ENCODE results near the gene ANK3. TPM values are rescaled to one million over a fixed set of nuclear protein-coding genes. Genes with fewer than 3 reads are reported as not detected.

ANK3 gene
- total RNA-seq, 4 donors from 2014 or later: 125 to 171 (median 149) TPM

GRCh38 chr10:60290558-60290957 lies 99.1 kb downstream of the ANK3 start:
- intact Hi-C loops (cut with DNase I; ENCODE audit: low total_unique reads) (no loop called here), in situ Hi-C loops (cut with MboI; ENCODE audit: low sequenced_read_pairs in 4 of 4) (no loop called here)
- Histone ChIP-seq H3K27me3 (no peaks in the 10 kb centered on the region), H3K36me3 (no peaks in the 10 kb centered on the region), H3K4me1 (no peaks in the 10 kb centered on the region), H3K4me3 (no peak overlapping the region), H3K9me3 (no peaks in the 10 kb centered on the region), H3K27ac (no peak overlapping the region)
- no peak for DNase-seq
- TF ChIP-seq, protein P1, sequence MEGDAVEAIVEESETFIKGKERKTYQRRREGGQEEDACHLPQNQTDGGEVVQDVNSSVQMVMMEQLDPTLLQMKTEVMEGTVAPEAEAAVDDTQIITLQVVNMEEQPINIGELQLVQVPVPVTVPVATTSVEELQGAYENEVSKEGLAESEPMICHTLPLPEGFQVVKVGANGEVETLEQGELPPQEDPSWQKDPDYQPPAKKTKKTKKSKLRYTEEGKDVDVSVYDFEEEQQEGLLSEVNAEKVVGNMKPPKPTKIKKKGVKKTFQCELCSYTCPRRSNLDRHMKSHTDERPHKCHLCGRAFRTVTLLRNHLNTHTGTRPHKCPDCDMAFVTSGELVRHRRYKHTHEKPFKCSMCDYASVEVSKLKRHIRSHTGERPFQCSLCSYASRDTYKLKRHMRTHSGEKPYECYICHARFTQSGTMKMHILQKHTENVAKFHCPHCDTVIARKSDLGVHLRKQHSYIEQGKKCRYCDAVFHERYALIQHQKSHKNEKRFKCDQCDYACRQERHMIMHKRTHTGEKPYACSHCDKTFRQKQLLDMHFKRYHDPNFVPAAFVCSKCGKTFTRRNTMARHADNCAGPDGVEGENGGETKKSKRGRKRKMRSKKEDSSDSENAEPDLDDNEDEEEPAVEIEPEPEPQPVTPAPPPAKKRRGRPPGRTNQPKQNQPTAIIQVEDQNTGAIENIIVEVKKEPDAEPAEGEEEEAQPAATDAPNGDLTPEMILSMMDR (IDR thresholded peaks at IDR 0.05 in 4 of 5, conservative IDR thresholded peaks at IDR 0.05 in 1 of 5): no peak
- no peak for ATAC-seq

GRCh38 chr10:60289800-60290199 lies 99.9 kb downstream of the ANK3 start:
- intact Hi-C loops (cut with DNase I; ENCODE audit: low total_unique reads) (no loop called here), in situ Hi-C loops (cut with MboI; ENCODE audit: low sequenced_read_pairs in 4 of 4) (no loop called here)
- no peak for DNase-seq
- H3K4me1 ChIP-seq: no peaks in the 10 kb centered on the region
- no peak overlapping the region for H3K4me3 ChIP-seq
- H3K27ac ChIP-seq: no peak overlapping the region
- ATAC-seq: no peak
- H3K36me3 ChIP-seq: no peaks in the 10 kb centered on the region
- no peaks in the 10 kb centered on the region for H3K27me3 ChIP-seq
- TF ChIP-seq POLR2A (IDR thresholded peaks at IDR 0.05): no peak
- TF ChIP-seq, protein P1 (IDR thresholded peaks at IDR 0.05 in 4 of 5, conservative IDR thresholded peaks at IDR 0.05 in 1 of 5): no peak
- H3K9me3 ChIP-seq: no peaks in the 10 kb centered on the region

DNA sequence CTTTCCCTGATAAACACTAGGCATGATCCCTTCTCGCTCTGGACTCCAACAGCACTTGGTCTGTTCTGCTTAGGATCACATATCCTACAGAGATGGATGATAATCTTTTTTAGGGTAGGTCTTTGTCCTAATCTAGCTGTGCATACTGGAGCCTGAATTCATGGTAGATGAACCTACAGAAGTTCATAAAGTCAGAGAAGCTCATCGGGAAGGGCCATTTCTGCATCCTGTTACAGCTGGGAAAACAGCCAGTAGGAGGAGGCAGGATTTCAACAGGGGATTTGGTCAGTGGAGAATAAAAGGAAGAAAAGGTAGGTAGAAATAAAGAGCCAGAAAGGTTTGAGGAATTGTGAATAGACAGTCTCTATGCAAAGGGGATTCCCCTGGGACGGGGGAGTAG lies 101.4 kb downstream of the ANK3 start:
- no peaks in the 10 kb centered on the region for H3K4me1 ChIP-seq
- DNase-seq: no peak
- TF ChIP-seq POLR2A (IDR thresholded peaks at IDR 0.05): no peak
- TF ChIP-seq, protein P1 (IDR thresholded peaks at IDR 0.05 in 4 of 5, conservative IDR thresholded peaks at IDR 0.05 in 1 of 5): no peak
- no peaks in the 10 kb centered on the region for H3K9me3 ChIP-seq
- H3K27me3 ChIP-seq: no peaks in the 10 kb centered on the region
- intact Hi-C loops (cut with DNase I; ENCODE audit: low total_unique reads) (no loop called here), in situ Hi-C loops (cut with MboI; ENCODE audit: low sequenced_read_pairs in 4 of 4) (no loop called here)
- ATAC-seq: no peak
- no peak overlapping the region for H3K27ac ChIP-seq
- no peaks in the 10 kb centered on the region for H3K36me3 ChIP-seq
- no peak overlapping the region for H3K4me3 ChIP-seq

DNA sequence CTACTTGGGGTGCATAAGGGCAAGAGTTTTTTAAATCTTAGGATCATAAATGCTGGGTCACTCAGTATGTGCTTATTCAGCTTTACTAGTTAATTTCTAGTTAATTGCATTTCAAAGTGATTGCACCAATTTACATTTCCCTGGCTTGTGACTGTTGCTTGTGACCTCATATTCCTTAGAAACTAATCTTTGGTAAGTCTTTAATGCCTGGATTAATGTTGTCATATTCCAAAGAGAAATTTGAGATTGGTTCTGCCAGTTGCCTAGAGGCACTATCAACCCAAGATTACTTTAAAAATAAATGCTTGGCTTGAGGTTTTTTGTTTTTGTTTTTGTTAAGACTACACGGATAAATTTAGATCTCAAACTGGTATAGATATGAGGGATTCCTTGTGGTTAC lies 103.1 kb downstream of the ANK3 start:
- H3K27me3 ChIP-seq: no peaks in the 10 kb centered on the region
- H3K9me3 ChIP-seq: no peaks in the 10 kb centered on the region
- no peak for ATAC-seq
- no peaks in the 10 kb centered on the region for H3K4me1 ChIP-seq
- TF ChIP-seq, protein P1 (IDR thresholded peaks at IDR 0.05 in 4 of 5, conservative IDR thresholded peaks at IDR 0.05 in 1 of 5): no peak
- no peak for TF ChIP-seq POLR2A (IDR thresholded peaks at IDR 0.05)
- intact Hi-C loops (cut with DNase I; ENCODE audit: low total_unique reads) (no loop called here), in situ Hi-C loops (cut with MboI; ENCODE audit: low sequenced_read_pairs in 4 of 4) (no loop called here)
- no peak overlapping the region for H3K27ac ChIP-seq
- DNase-seq: no peak
- H3K4me3 ChIP-seq: no peak overlapping the region
- H3K36me3 ChIP-seq: no peaks in the 10 kb centered on the region

- Histone ChIP-seq H3K27me3 (no peaks in the 10 kb centered on the region), H3K9me3 (no peaks in the 10 kb centered on the region), H3K36me3 (no peaks in the 10 kb centered on the region), H3K27ac (no peak overlapping the region), H3K4me1 (no peaks in the 10 kb centered on the region), H3K4me3 (no peak overlapping the region)
- in situ Hi-C loops (cut with MboI; ENCODE audit: low sequenced_read_pairs in 4 of 4) (no loop called here), intact Hi-C loops (cut with DNase I; ENCODE audit: low total_unique reads) (no loop called here)
- no peak for TF ChIP-seq POLR2A (IDR thresholded peaks at IDR 0.05)
- TF ChIP-seq, protein P1 (IDR thresholded peaks at IDR 0.05 in 4 of 5, conservative IDR thresholded peaks at IDR 0.05 in 1 of 5): no peak
- ATAC-seq (no peak), DNase-seq (no peak)
These were observed 106.3 kb downstream of the ANK3 start for GRCh38 chr10:60283397-60283796.
